OCI-LY1 (cell line): ENCODE data around the gene GALNT10.

Source experiments
- CTCF ChIP-seq: fragments of 200-600 bp; sonication (generic), shearing (Covaris generic); IDR thresholded peaks from 2 replicates; pipeline ENCODE4 v1.5.1; 2017; ENCODE audit warnings: mild to moderate bottlenecking, antibody characterized with exemption, low read length, moderate library complexity, mixed read lengths
- EZH2 ChIP-seq: fragments of 200-600 bp; sonication (generic), shearing (Covaris generic); IDR thresholded peaks from 2 replicates; pipeline ENCODE4 v1.8.0; 2017; ENCODE audit warnings: borderline replicate concordance, mixed run types, mild to moderate bottlenecking, antibody characterized with exemption, low read length, moderate library complexity, mixed read lengths

- TF ChIP-seq CTCF: no peak
- no peak for TF ChIP-seq EZH2
Measured at GRCh38 chr5:154234551-154234950, 44.0 kb downstream of the GALNT10 start.
